Transverse colon (tissue), 3 donors: ENCODE measurements around the gene PGM1.

Experiments used
- EP300 ChIP-seq: sonication (generic); formaldehyde crosslinking; IDR thresholded peaks from one replicate; pipeline ENCODE4 v1.6.1; 2017; ENCODE audit warnings: antibody characterized with exemption, low read depth
- POLR2AphosphoS5 ChIP-seq, 3 donors: sonication (generic); formaldehyde crosslinking; IDR thresholded peaks; one replicate each; pipeline ENCODE4 v1.6.1; 2016; ENCODE audit warnings: antibody characterized with exemption in 3 of 3

GRCh38 chr1:63601463-63601862 lies 8.3 kb downstream of the PGM1 start:
- TF ChIP-seq EP300, result no peak
- TF ChIP-seq POLR2AphosphoS5 (IDR thresholded peaks at IDR 0.05), result no peak
